ENCODE results near the gene DNAH3. TPM values are rescaled to one million over a fixed set of nuclear protein-coding genes. Genes with fewer than 3 reads are reported as not detected.
"Not testable (repeated sequence)": the region's sequence is repeated elsewhere in the genome, so short reads cannot be mapped to it uniquely, and the experiment has no call there.

DNAH3 gene
- total and polyA plus RNA-seq, 4 donors = not detected

DNA sequence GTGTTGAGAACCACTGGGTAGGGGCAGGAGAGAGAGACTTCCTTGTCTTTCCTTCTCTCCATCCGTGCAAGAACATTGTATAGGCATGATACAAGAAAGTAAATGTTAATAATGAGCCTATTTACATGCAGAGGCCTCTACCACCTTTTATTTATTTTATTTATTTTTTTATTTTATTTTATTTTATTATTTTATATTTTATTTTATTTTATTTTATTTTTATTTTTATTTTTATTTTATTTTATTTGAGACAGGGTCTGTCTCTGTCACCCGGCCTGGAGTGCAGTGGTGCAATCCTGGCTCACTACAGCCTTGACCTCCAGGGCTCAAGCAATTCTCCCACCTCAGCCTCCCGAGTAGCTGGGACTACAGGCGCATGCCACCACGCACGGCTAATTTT is 87.3 kb downstream of the DNAH3 start:
- H3K36me3 ChIP-seq (ENCODE audit: control insufficient read depth in 1 of 2, insufficient read depth in 2 of 2, low read length in 1 of 2); H3K4me3 ChIP-seq (ENCODE audit: low read length in 2 of 2); H3K27ac ChIP-seq (ENCODE audit: low read depth in 1 of 2, low read length in 2 of 2); ATAC-seq (ENCODE audit: low FRiP score); H3K27me3 ChIP-seq (ENCODE audit: control insufficient read depth in 1 of 2, insufficient read depth in 2 of 2, low read length in 1 of 2); DNase-seq; intact Hi-C loops (cut with DNase I); H3K9me3 ChIP-seq (ENCODE audit: control insufficient read depth, low read length); H3K4me1 ChIP-seq (ENCODE audit: control insufficient read depth in 1 of 2, insufficient read depth in 2 of 2, low read length in 2 of 2): not testable (repeated sequence)
- 93 to 96% methylated on average over 6 of the region's 6 CpGs for WGBS, 2 donors

DNA sequence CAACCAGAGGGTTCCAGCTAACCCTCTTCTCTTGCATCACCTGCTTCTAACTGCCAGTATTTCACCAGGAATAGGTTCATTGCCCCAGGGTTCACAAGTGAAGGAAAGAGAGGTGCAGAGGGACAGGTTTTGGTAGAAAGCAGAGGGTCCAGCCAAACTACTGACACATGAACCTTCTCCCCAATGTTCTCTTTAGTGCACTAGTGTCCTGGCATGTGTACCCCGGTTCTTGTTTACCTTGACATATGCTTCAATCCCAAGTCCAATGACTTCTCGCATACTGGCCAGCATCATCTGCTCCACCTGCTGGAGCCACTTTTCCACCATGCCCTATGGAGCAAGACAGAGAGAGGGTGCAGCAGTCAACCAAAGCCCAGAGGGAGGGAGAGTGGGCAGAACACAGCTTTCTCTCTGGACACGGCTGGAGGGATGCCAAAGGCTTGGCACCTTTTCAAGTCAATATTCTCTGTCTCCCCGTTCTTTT is 90.6 kb downstream of the DNAH3 start:
- 44 to 48% methylated on average over 4 of the region's 4 CpGs for WGBS, 2 donors
- ATAC-seq (ENCODE audit: low FRiP score) (no peak), DNase-seq (no peak)
- H3K27me3 ChIP-seq (ENCODE audit: control insufficient read depth in 1 of 2, insufficient read depth in 2 of 2, low read length in 1 of 2) = no peaks in the 10 kb centered on the region
- peaks cover 4% of the 10 kb centered on the region for H3K9me3 ChIP-seq (ENCODE audit: control insufficient read depth, low read length)
- H3K4me3 ChIP-seq (ENCODE audit: low read length in 2 of 2) = no peak overlapping the region
- H3K27ac ChIP-seq (ENCODE audit: low read depth in 1 of 2, low read length in 2 of 2) = no peak overlapping the region
- no peaks in the 10 kb centered on the region for H3K36me3 ChIP-seq (ENCODE audit: control insufficient read depth in 1 of 2, insufficient read depth in 2 of 2, low read length in 1 of 2)
- H3K4me1 ChIP-seq (ENCODE audit: control insufficient read depth in 1 of 2, insufficient read depth in 2 of 2, low read length in 2 of 2) = no peaks in the 10 kb centered on the region
- intact Hi-C loops (cut with DNase I) = no loop called here

DNA sequence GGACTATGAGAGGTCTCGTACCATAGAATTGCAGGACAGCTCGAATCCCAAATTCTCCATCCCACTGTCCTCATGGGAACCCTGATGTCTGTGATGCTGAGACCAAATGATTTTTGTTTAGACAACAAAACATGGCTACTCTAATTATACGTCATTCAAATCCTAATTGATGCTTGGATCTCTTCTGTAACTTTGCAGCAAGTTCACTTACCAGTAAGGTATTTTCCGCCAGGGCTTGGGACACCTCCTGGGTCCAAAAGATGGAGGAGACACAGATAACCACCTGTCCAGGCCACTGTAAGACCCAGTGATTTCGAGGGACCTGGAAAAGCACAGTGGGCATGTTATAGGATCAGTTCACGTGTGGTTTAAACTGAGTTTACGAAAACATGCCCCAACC is 92.8 kb downstream of the DNAH3 start:
- Histone ChIP-seq H3K27ac (ENCODE audit: low read depth in 1 of 2, low read length in 2 of 2) (no peak overlapping the region), H3K27me3 (ENCODE audit: control insufficient read depth in 1 of 2, insufficient read depth in 2 of 2, low read length in 1 of 2) (no peaks in the 10 kb centered on the region), H3K36me3 (ENCODE audit: control insufficient read depth in 1 of 2, insufficient read depth in 2 of 2, low read length in 1 of 2) (no peaks in the 10 kb centered on the region), H3K9me3 (ENCODE audit: control insufficient read depth, low read length) (no peaks in the 10 kb centered on the region), H3K4me1 (ENCODE audit: control insufficient read depth in 1 of 2, insufficient read depth in 2 of 2, low read length in 2 of 2) (no peaks in the 10 kb centered on the region), H3K4me3 (ENCODE audit: low read length in 2 of 2) (no peak overlapping the region)
- WGBS, 2 donors = 55 to 69% methylated on average over 7 of the region's 7 CpGs
- ATAC-seq (ENCODE audit: low FRiP score) (no peak), DNase-seq (no peak)
- intact Hi-C loops (cut with DNase I) = no loop called here

DNA sequence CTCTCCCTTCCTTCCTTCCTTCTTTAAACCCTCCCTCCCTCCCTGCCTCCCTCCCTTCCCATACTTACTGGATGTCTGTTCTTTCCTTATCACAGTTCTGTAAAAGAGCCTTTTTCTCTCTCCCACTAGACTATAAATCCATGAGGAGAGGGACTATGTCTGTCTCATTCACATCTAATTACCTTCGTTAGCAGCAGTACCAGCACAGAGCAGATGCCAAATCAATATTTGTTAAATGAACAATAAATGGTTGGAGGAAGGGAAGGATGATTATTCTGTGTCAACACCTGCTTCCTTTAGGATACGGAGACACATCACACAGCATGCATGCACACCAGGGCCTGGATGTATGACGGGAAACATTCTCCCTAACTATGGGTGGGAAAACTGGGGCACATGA is 94.2 kb downstream of the DNAH3 start:
- H3K4me1 ChIP-seq (ENCODE audit: control insufficient read depth in 1 of 2, insufficient read depth in 2 of 2, low read length in 2 of 2) = no peaks in the 10 kb centered on the region
- ATAC-seq (ENCODE audit: low FRiP score) (no peak), DNase-seq (no peak)
- no peaks in the 10 kb centered on the region for H3K36me3 ChIP-seq (ENCODE audit: control insufficient read depth in 1 of 2, insufficient read depth in 2 of 2, low read length in 1 of 2)
- no peaks in the 10 kb centered on the region for H3K27me3 ChIP-seq (ENCODE audit: control insufficient read depth in 1 of 2, insufficient read depth in 2 of 2, low read length in 1 of 2)
- no peak overlapping the region for H3K27ac ChIP-seq (ENCODE audit: low read depth in 1 of 2, low read length in 2 of 2)
- peaks cover 2% of the 10 kb centered on the region for H3K9me3 ChIP-seq (ENCODE audit: control insufficient read depth, low read length)
- WGBS, 2 donors = 63 to 72% methylated on average over 3 of the region's 3 CpGs
- intact Hi-C loops (cut with DNase I) = no loop called here
- H3K4me3 ChIP-seq (ENCODE audit: low read length in 2 of 2) = no peak overlapping the region

DNA sequence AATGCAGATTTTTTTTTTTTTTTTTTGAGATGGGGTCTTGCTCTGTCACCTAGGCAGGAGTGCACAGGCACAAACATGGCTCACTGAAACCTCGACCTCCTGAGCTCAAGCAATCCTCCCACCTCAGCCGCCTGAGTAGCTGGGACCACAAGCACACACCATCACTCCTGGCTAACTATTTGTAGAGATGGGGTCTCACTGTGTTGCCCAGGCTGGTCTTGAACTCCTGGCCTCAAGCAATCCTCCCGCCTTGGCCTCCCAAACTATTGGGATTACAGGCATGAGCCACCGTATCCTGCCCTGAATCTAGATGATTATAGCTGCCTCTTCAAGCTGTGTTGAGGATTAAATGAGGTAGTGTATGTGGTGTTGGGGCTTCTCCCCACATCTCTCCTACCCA is 94.9 kb downstream of the DNAH3 start:
- H3K4me1 ChIP-seq (ENCODE audit: control insufficient read depth in 1 of 2, insufficient read depth in 2 of 2, low read length in 2 of 2); H3K36me3 ChIP-seq (ENCODE audit: control insufficient read depth in 1 of 2, insufficient read depth in 2 of 2, low read length in 1 of 2); DNase-seq; ATAC-seq (ENCODE audit: low FRiP score); intact Hi-C loops (cut with DNase I); H3K27ac ChIP-seq (ENCODE audit: low read depth in 1 of 2, low read length in 2 of 2); H3K9me3 ChIP-seq (ENCODE audit: control insufficient read depth, low read length); H3K27me3 ChIP-seq (ENCODE audit: control insufficient read depth in 1 of 2, insufficient read depth in 2 of 2, low read length in 1 of 2); H3K4me3 ChIP-seq (ENCODE audit: low read length in 2 of 2): not testable (repeated sequence)
- WGBS, 2 donors = 85 to 92% methylated on average over 4 of the region's 4 CpGs

DNA sequence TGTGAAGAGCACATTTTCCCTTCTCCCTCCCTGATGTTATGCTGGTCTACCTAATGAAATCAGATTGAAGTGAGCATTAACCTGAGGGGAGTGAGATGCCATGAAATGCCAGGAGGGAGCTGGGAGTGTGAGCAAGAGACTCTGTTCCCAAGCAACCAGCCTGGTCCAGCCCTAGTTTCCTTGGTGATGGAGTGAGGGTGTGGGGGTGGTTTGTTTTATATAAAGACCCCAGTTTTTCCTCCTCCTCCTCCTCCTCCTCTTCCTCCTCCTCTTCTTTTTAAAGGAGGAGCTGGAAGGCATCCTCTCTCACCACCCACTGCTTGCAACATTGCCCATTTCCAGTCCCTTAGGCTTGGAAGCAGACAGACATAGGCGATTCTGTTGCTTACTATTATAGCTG is 97.1 kb downstream of the DNAH3 start:
- Histone ChIP-seq H3K27me3 (ENCODE audit: control insufficient read depth in 1 of 2, insufficient read depth in 2 of 2, low read length in 1 of 2) (no peaks in the 10 kb centered on the region), H3K4me3 (ENCODE audit: low read length in 2 of 2) (no peak overlapping the region), H3K4me1 (ENCODE audit: control insufficient read depth in 1 of 2, insufficient read depth in 2 of 2, low read length in 2 of 2) (no peaks in the 10 kb centered on the region), H3K27ac (ENCODE audit: low read depth in 1 of 2, low read length in 2 of 2) (no peak overlapping the region), H3K36me3 (ENCODE audit: control insufficient read depth in 1 of 2, insufficient read depth in 2 of 2, low read length in 1 of 2) (no peaks in the 10 kb centered on the region), H3K9me3 (ENCODE audit: control insufficient read depth, low read length) (peaks cover 4% of the 10 kb centered on the region)
- intact Hi-C loops (cut with DNase I) = no loop called here
- ATAC-seq (ENCODE audit: low FRiP score) (no peak), DNase-seq (no peak)
- 79 to 82% methylated on average over 1 of the region's 1 CpG for WGBS, 2 donors

DNA sequence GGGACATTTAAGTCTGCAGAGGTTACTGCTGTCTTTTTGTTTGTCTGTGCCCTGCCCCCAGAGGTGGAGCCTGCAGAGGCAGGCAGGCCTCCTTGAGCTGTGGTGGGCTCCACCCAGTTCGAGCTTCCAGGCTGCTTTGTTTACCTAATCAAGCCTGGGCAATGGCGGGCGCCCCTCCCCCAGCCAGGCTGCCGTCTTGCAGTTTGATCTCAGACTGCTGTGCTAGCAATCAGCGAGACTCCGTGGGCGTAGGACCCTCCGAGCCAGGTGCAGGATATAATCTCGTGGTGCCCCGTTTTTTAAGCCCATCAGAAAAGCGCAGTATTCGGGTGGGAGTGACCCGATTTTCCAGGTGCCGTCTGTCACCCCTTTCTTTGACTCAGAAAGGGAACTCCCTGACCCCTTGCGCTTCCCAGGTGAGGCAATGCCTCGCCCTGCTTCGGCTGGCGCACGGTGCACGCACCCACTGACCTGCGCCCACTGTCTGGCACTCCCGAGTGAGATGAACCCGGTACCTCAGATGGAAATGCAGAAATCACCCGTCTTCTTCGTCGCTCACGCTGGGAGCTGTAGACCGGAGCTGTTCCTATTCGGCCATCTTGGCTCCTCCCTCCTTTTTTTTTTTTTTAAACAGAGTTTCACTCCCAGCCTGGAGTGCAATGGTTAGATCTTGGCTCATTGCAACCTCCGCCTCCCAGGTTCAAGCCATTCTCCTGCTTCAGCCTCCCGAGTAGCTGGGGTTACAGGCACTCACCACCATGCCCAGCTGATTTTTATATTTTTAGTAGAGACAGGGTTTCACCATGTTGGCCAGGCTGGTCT is 102.3 kb downstream of the DNAH3 start:
- ATAC-seq (ENCODE audit: low FRiP score) = not testable (repeated sequence)
- 74 to 80% methylated on average over 26 to 31 of the region's 31 CpGs for WGBS, 2 donors

DNA sequence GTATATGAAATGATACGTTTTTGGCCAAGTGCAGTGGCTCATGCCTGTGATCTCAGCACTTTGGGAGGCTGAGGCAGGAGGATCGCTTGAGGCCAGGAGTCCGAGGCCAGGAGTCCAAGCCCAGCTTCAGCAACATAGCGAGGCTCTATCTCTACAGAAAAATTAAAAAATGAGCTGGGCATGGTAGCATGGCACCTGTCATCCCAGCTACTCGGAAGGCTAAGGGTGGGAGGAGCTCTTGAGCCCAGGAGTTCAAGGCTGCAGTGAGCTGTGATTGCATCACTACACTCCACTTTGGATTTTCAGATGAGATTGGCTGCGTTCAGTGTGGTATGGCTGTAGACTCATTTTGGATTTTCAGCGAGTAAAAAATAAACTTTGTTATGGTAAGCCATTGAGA is 112.4 kb downstream of the DNAH3 start:
- Histone ChIP-seq H3K27me3 (ENCODE audit: control insufficient read depth in 1 of 2, insufficient read depth in 2 of 2, low read length in 1 of 2) (no peaks in the 10 kb centered on the region), H3K36me3 (ENCODE audit: control insufficient read depth in 1 of 2, insufficient read depth in 2 of 2, low read length in 1 of 2) (no peaks in the 10 kb centered on the region), H3K9me3 (ENCODE audit: control insufficient read depth, low read length) (no peaks in the 10 kb centered on the region), H3K4me3 (ENCODE audit: low read length in 2 of 2) (no peak overlapping the region), H3K27ac (ENCODE audit: low read depth in 1 of 2, low read length in 2 of 2) (no peak overlapping the region), H3K4me1 (ENCODE audit: control insufficient read depth in 1 of 2, insufficient read depth in 2 of 2, low read length in 2 of 2) (peaks cover 0 to 1% of the 10 kb centered on the region in 2 donors)
- ATAC-seq (ENCODE audit: low FRiP score) (no peak), DNase-seq (no peak)
- 83 to 89% methylated on average over 7 of the region's 7 CpGs for WGBS, 2 donors
- intact Hi-C loops (cut with DNase I) = no loop called here

More for the DNA sequence above, 102.3 kb downstream of the DNAH3 start:
- H3K36me3 ChIP-seq (ENCODE audit: control insufficient read depth in 1 of 2, insufficient read depth in 2 of 2, low read length in 1 of 2); H3K27ac ChIP-seq (ENCODE audit: low read depth in 1 of 2, low read length in 2 of 2); intact Hi-C loops (cut with DNase I); H3K9me3 ChIP-seq (ENCODE audit: control insufficient read depth, low read length); H3K4me1 ChIP-seq (ENCODE audit: control insufficient read depth in 1 of 2, insufficient read depth in 2 of 2, low read length in 2 of 2); DNase-seq; H3K27me3 ChIP-seq (ENCODE audit: control insufficient read depth in 1 of 2, insufficient read depth in 2 of 2, low read length in 1 of 2); H3K4me3 ChIP-seq (ENCODE audit: low read length in 2 of 2): not testable (repeated sequence)

DNA sequence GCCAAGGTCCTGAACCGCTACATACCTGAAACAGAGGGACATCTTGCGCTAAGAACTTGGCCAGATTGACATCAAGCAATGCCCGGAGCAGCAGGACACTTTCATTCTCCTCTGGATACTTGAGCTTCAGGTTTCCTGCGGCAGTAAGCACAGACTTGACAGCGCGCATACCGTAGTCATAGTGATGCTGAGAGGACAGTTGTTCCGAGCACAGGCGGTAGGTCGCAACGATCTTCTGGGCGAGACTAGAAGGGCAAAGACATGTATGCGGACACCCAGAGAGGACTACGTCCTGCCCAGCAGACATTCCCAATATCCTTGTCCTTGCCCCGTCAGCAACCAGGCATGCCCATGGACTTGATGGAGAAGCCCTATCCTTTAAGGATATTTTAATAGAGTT is 112.9 kb downstream of the DNAH3 start:
- H3K9me3 ChIP-seq (ENCODE audit: control insufficient read depth, low read length) = no peaks in the 10 kb centered on the region
- no peak overlapping the region for H3K27ac ChIP-seq (ENCODE audit: low read depth in 1 of 2, low read length in 2 of 2)
- H3K27me3 ChIP-seq (ENCODE audit: control insufficient read depth in 1 of 2, insufficient read depth in 2 of 2, low read length in 1 of 2) = no peaks in the 10 kb centered on the region
- no peaks in the 10 kb centered on the region for H3K36me3 ChIP-seq (ENCODE audit: control insufficient read depth in 1 of 2, insufficient read depth in 2 of 2, low read length in 1 of 2)
- 90 to 95% methylated on average over 15 of the region's 15 CpGs for WGBS, 2 donors
- intact Hi-C loops (cut with DNase I) = no loop called here
- DNase-seq (no peak), ATAC-seq (ENCODE audit: low FRiP score) (no peak)
- peaks cover 0 to 1% of the 10 kb centered on the region in 2 donors for H3K4me1 ChIP-seq (ENCODE audit: control insufficient read depth in 1 of 2, insufficient read depth in 2 of 2, low read length in 2 of 2)
- no peak overlapping the region for H3K4me3 ChIP-seq (ENCODE audit: low read length in 2 of 2)

Measured in aorta (tissue), 5 donors.